GM12878 (cell line): ENCODE data around the gene PRSS33.

Source experiments
- BRCA1 ChIP-seq: IDR thresholded peaks from 2 replicates; pipeline ENCODE4 v1.6.1; 2011; ENCODE audit warnings: low read depth, low read length, improper control_type of control experiment
- CREB1 ChIP-seq: IDR thresholded peaks from 2 replicates; pipeline ENCODE4 v1.6.1; 2012; ENCODE audit warnings: low read depth, mild to moderate bottlenecking, inconsistent platforms
- ELK1 ChIP-seq: IDR thresholded peaks from 2 replicates; pipeline ENCODE4 v1.6.1; 2012; ENCODE audit warnings: low read depth, low read length, improper control_type of control experiment
- EZH2 ChIP-seq: IDR thresholded peaks from 2 replicates; pipeline ENCODE4 v1.6.1; 2012; ENCODE audit warnings: low read depth, mild to moderate bottlenecking, control low read depth, inconsistent platforms, low read length, borderline replicate concordance; ENCODE audit not compliant: control insufficient read depth
- FOXM1 ChIP-seq: IDR thresholded peaks from 2 replicates; pipeline ENCODE4 v1.6.1; 2012; ENCODE audit warnings: low read depth, mild to moderate bottlenecking, inconsistent platforms, low read length, moderate library complexity
- POLR2A ChIP-seq: IDR thresholded peaks from 2 replicates; pipeline ENCODE4 v1.6.1; 2011; ENCODE audit warnings: low read depth, mild to moderate bottlenecking, low read length
- POU2F2 ChIP-seq: IDR thresholded peaks from 3 replicates; pipeline ENCODE4 v1.6.1; 2011; ENCODE audit warnings: low read depth, mild to moderate bottlenecking, low read length, borderline replicate concordance
- TAF1 ChIP-seq: IDR thresholded peaks from 2 replicates; pipeline ENCODE4 v1.6.1; 2011; ENCODE audit warnings: mild to moderate bottlenecking, low read depth, low read length, borderline replicate concordance
- TCF12 ChIP-seq: IDR thresholded peaks from 2 replicates; pipeline ENCODE4 v1.6.1; 2011; ENCODE audit warnings: low read depth, mild to moderate bottlenecking, low read length
- TF ChIP-seq, protein P1 (sequence below), 3 experiments: IDR thresholded peaks in 2 of 3; conservative IDR thresholded peaks in 1 of 3; 2 replicates each; pipeline ENCODE4 v1.5.1; 2011; ENCODE audit warnings: low read depth in 3 of 3, low read length in 3 of 3, mild to moderate bottlenecking in 3 of 3, control low read depth in 2 of 3, moderate library complexity in 2 of 3, inconsistent platforms in 1 of 3, mixed read lengths in 1 of 3; ENCODE audit not compliant: control insufficient read depth in 2 of 3, insufficient read depth in 1 of 3; ENCODE audit errors: extremely low read depth in 1 of 3
- TF ChIP-seq, protein P2 (sequence below): fragments of 450-650 bp; formaldehyde crosslinking; IDR thresholded peaks from 2 replicates; pipeline ENCODE4 v1.5.0; 2022; ENCODE audit warnings: mild to moderate bottlenecking, missing genetic modification characterization
- TF ChIP-seq, protein P3 (sequence below): IDR thresholded peaks from 2 replicates; pipeline ENCODE4 v1.6.1; 2011; ENCODE audit warnings: borderline replicate concordance, low read depth, mild to moderate bottlenecking, moderate library complexity, low read length; ENCODE audit not compliant: insufficient read depth, poor library complexity, severe bottlenecking
- TF ChIP-seq, protein P4 (sequence below): IDR thresholded peaks from 2 replicates; pipeline ENCODE4 v1.6.1; 2011; ENCODE audit warnings: low read depth, low read length, improper control_type of control experiment, borderline replicate concordance

DNA sequence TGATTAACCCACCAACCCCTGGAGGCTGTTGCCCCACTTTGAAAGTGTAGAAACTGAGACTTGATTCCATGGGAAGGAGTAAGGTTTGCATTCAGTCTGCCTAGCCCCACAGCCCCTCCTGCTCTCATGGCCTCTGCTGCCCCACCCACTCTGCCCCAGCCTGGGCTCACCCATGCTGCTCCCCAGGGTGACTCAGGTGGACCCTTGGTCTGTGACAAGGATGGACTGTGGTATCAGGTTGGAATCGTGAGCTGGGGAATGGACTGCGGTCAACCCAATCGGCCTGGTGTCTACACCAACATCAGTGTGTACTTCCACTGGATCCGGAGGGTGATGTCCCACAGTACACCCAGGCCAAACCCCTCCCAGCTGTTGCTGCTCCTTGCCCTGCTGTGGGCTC lies 17.4 kb upstream of the PRSS33 start:
- no peak for TF ChIP-seq BRCA1
- TF ChIP-seq CREB1, result no peak
- TF ChIP-seq, protein P1, sequence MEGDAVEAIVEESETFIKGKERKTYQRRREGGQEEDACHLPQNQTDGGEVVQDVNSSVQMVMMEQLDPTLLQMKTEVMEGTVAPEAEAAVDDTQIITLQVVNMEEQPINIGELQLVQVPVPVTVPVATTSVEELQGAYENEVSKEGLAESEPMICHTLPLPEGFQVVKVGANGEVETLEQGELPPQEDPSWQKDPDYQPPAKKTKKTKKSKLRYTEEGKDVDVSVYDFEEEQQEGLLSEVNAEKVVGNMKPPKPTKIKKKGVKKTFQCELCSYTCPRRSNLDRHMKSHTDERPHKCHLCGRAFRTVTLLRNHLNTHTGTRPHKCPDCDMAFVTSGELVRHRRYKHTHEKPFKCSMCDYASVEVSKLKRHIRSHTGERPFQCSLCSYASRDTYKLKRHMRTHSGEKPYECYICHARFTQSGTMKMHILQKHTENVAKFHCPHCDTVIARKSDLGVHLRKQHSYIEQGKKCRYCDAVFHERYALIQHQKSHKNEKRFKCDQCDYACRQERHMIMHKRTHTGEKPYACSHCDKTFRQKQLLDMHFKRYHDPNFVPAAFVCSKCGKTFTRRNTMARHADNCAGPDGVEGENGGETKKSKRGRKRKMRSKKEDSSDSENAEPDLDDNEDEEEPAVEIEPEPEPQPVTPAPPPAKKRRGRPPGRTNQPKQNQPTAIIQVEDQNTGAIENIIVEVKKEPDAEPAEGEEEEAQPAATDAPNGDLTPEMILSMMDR (IDR thresholded peaks at IDR 0.05 in 2 of 3, conservative IDR thresholded peaks at IDR 0.05 in 1 of 3; ENCODE audit: control insufficient read depth in 2 of 3, extremely low read depth in 1 of 3, insufficient read depth in 1 of 3, low read depth in 3 of 3, low read length in 3 of 3), result no peak
- TF ChIP-seq EZH2, result no peak
- TF ChIP-seq, protein P2, sequence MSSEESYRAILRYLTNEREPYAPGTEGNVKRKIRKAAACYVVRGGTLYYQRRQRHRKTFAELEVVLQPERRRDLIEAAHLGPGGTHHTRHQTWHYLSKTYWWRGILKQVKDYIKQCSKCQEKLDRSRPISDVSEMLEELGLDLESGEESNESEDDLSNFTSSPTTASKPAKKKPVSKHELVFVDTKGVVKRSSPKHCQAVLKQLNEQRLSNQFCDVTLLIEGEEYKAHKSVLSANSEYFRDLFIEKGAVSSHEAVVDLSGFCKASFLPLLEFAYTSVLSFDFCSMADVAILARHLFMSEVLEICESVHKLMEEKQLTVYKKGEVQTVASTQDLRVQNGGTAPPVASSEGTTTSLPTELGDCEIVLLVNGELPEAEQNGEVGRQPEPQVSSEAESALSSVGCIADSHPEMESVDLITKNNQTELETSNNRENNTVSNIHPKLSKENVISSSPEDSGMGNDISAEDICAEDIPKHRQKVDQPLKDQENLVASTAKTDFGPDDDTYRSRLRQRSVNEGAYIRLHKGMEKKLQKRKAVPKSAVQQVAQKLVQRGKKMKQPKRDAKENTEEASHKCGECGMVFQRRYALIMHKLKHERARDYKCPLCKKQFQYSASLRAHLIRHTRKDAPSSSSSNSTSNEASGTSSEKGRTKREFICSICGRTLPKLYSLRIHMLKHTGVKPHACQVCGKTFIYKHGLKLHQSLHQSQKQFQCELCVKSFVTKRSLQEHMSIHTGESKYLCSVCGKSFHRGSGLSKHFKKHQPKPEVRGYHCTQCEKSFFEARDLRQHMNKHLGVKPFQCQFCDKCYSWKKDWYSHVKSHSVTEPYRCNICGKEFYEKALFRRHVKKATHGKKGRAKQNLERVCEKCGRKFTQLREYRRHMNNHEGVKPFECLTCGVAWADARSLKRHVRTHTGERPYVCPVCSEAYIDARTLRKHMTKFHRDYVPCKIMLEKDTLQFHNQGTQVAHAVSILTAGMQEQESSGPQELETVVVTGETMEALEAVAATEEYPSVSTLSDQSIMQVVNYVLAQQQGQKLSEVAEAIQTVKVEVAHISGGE (CRISPR knock-in tag), result no peak
- no peak for TF ChIP-seq ELK1
- TF ChIP-seq POU2F2, result no peak
- TF ChIP-seq POLR2A, result no peak
- TF ChIP-seq, protein P3, sequence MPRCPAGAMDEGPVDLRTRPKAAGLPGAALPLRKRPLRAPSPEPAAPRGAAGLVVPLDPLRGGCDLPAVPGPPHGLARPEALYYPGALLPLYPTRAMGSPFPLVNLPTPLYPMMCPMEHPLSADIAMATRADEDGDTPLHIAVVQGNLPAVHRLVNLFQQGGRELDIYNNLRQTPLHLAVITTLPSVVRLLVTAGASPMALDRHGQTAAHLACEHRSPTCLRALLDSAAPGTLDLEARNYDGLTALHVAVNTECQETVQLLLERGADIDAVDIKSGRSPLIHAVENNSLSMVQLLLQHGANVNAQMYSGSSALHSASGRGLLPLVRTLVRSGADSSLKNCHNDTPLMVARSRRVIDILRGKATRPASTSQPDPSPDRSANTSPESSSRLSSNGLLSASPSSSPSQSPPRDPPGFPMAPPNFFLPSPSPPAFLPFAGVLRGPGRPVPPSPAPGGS, result no peak
- no peak for TF ChIP-seq TAF1
- no peak for TF ChIP-seq FOXM1
- TF ChIP-seq TCF12, result no peak
- TF ChIP-seq, protein P4, sequence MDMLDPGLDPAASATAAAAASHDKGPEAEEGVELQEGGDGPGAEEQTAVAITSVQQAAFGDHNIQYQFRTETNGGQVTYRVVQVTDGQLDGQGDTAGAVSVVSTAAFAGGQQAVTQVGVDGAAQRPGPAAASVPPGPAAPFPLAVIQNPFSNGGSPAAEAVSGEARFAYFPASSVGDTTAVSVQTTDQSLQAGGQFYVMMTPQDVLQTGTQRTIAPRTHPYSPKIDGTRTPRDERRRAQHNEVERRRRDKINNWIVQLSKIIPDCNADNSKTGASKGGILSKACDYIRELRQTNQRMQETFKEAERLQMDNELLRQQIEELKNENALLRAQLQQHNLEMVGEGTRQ, result no peak
